HepG2 (cell line): ENCODE measurements around the gene MAP1B. TPM values are rescaled to one million over a fixed set of nuclear protein-coding genes. Genes with fewer than 3 reads are reported as not detected.

Experiments
- ELK4 ChIP-seq: sonication (generic); formaldehyde crosslinking; IDR thresholded peaks from 2 replicates; pipeline ENCODE4 v1.9.0; 2021; ENCODE audit warnings: missing genetic modification reagents, borderline replicate concordance
- HIC2 ChIP-seq: sonication (generic); formaldehyde crosslinking; IDR thresholded peaks from 2 replicates; pipeline ENCODE4 v1.9.0; 2022; ENCODE audit warnings: low read depth, missing genetic modification reagents
- HNRNPL ChIP-seq: fragments of 200-400 bp; formaldehyde crosslinking; IDR thresholded peaks from 2 replicates; pipeline ENCODE4 v1.6.1; 2017; ENCODE audit warnings: mild to moderate bottlenecking, low read depth, low read length
- LBX2 ChIP-seq: sonication (generic); formaldehyde crosslinking; IDR thresholded peaks from 2 replicates; pipeline ENCODE4 v1.5.0; 2020; ENCODE audit warnings: missing genetic modification reagents, mild to moderate bottlenecking, borderline replicate concordance
- NFIC ChIP-seq: IDR thresholded peaks from 2 replicates; pipeline ENCODE4 v1.6.1; 2012; ENCODE audit warnings: mild to moderate bottlenecking, low read length, inconsistent platforms
- PCBP1 ChIP-seq: fragments of 200-400 bp; formaldehyde crosslinking; IDR thresholded peaks from 2 replicates; pipeline ENCODE4 v1.6.1; 2017; ENCODE audit warnings: mild to moderate bottlenecking, low read depth, low read length, borderline replicate concordance
- SMC3 ChIP-seq: IDR thresholded peaks from 2 replicates; pipeline ENCODE4 v1.6.1; 2011; ENCODE audit warnings: low read length, improper control_type of control experiment
- SP1 ChIP-seq, 2 experiments: fragments of 450-650 bp in 1 of 2; sonication (generic) in 1 of 2; formaldehyde crosslinking in 1 of 2; IDR thresholded peaks; 2 replicates each; pipeline versions ENCODE4 v1.4.0 to v1.6.1; 2016 to 2020; ENCODE audit warnings: missing genetic modification reagents in 1 of 2
- ZNF691 ChIP-seq: sonication (generic); formaldehyde crosslinking; IDR thresholded peaks from 2 replicates; pipeline ENCODE4 v1.4.0; 2020; ENCODE audit warnings: missing genetic modification reagents, low read depth, mild to moderate bottlenecking, borderline replicate concordance
- polyA plus RNA-seq, 8 experiments: library from polyadenylated mRNA; depleted of rRNA in 3 of 8; stranded (reverse) in 7 of 8; unstranded in 1 of 8; fragments of >200 nt; fragmentation: Illumina TruSeq in 4 of 8; extraction: Trizol in 4 of 8; gene quantifications; 2 replicates each; pipeline versions ENCODE4 v1.2.1 to v1.2.3, GENCODE V29; 2011 to 2016; ENCODE audit warnings: low read depth in 4 of 8, missing spikeins in 1 of 8, mixed read lengths in 1 of 8; ENCODE audit not compliant: insufficient read depth in 1 of 8
- total RNA-seq, 5 experiments: library from RNA; depleted of rRNA; stranded (reverse); fragments of >200 nt; fragmentation: Illumina TruSeq; extraction: Trizol; gene quantifications; 2 replicates each; pipeline ENCODE4 v1.2.3, GENCODE V29; 2016; ENCODE audit warnings: low read depth in 1 of 5
- TF ChIP-seq, protein P1 (sequence below): fragments of 450-650 bp; IDR thresholded peaks from 2 replicates; pipeline ENCODE4 v1.6.1; 2017; ENCODE audit warnings: mild to moderate bottlenecking
- TF ChIP-seq, protein P2 (sequence below): sonication (generic); formaldehyde crosslinking; IDR thresholded peaks from 2 replicates; pipeline ENCODE4 v1.5.0; 2020; ENCODE audit warnings: missing genetic modification reagents

The MAP1B gene
- total and polyA plus RNA-seq, 2 of the 13 experiments (the other 11 are each of a cell fraction or from before 2014, with no cell fraction given): 3.3 to 6.2 TPM

- TF ChIP-seq NFIC (no peak), SP1 (IDR thresholded peaks at IDR 0.05) (no peak), SP1 (CRISPR knock-in tag; IDR thresholded peaks at IDR 0.05) (no peak), LBX2 (CRISPR knock-in tag) (no peak), ELK4 (CRISPR knock-in tag) (no peak), SMC3 (no peak), ZNF691 (no peak), PCBP1 (no peak), HNRNPL (no peak), HIC2 (no peak)
- TF ChIP-seq, protein P1, sequence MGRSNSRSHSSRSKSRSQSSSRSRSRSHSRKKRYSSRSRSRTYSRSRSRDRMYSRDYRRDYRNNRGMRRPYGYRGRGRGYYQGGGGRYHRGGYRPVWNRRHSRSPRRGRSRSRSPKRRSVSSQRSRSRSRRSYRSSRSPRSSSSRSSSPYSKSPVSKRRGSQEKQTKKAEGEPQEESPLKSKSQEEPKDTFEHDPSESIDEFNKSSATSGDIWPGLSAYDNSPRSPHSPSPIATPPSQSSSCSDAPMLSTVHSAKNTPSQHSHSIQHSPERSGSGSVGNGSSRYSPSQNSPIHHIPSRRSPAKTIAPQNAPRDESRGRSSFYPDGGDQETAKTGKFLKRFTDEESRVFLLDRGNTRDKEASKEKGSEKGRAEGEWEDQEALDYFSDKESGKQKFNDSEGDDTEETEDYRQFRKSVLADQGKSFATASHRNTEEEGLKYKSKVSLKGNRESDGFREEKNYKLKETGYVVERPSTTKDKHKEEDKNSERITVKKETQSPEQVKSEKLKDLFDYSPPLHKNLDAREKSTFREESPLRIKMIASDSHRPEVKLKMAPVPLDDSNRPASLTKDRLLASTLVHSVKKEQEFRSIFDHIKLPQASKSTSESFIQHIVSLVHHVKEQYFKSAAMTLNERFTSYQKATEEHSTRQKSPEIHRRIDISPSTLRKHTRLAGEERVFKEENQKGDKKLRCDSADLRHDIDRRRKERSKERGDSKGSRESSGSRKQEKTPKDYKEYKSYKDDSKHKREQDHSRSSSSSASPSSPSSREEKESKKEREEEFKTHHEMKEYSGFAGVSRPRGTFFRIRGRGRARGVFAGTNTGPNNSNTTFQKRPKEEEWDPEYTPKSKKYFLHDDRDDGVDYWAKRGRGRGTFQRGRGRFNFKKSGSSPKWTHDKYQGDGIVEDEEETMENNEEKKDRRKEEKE: no peak
- TF ChIP-seq, protein P2, sequence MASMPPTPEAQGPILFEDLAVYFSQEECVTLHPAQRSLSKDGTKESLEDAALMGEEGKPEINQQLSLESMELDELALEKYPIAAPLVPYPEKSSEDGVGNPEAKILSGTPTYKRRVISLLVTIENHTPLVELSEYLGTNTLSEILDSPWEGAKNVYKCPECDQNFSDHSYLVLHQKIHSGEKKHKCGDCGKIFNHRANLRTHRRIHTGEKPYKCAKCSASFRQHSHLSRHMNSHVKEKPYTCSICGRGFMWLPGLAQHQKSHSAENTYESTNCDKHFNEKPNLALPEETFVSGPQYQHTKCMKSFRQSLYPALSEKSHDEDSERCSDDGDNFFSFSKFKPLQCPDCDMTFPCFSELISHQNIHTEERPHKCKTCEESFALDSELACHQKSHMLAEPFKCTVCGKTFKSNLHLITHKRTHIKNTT (CRISPR knock-in tag): no peak
These were observed 84.1 kb downstream of the MAP1B start (continued) for GRCh38 chr5:72191404-72191803.
